Measurements from ENCODE around the gene MCM6.
"Not testable (repeated sequence)": the region's sequence is repeated elsewhere in the genome, so short reads cannot be mapped to it uniquely, and the experiment has no call there.

The MCM6 gene

DNA sequence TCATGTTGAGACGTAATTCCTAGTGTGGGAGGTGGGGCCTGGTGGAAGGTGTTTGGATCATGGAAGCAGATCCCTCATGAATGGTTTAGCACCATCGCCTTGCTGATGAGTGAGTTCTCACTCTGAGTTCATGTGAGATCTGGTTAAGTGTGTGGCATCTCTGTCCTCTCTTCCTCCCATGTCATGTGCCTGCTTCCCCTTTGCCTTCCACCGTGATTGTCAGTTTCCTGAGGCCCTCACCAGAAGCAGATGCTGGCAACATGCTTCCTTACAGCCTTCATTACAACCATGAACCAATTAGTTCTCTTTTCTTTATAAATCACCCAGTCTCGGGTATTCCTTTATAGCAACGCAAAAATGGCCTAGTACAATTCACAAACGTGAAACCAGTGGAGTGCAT, 14.6 kb upstream of the MCM6 start:
- H3K4me3 ChIP-seq (ENCODE audit: low read length) = no peak overlapping the region
- no peak overlapping the region for H2AFZ ChIP-seq (ENCODE audit: low read depth, low read length)
- no peaks in the 10 kb centered on the region for H3K4me1 ChIP-seq (ENCODE audit: insufficient read depth, low read length)
- H3K36me3 ChIP-seq (ENCODE audit: insufficient read depth, low read length) = no peaks in the 10 kb centered on the region
- H3K27me3 ChIP-seq (ENCODE audit: insufficient read depth, low read length) = no peaks in the 10 kb centered on the region
- no peaks in the 10 kb centered on the region for H3K9me3 ChIP-seq (ENCODE audit: low read length)

DNA sequence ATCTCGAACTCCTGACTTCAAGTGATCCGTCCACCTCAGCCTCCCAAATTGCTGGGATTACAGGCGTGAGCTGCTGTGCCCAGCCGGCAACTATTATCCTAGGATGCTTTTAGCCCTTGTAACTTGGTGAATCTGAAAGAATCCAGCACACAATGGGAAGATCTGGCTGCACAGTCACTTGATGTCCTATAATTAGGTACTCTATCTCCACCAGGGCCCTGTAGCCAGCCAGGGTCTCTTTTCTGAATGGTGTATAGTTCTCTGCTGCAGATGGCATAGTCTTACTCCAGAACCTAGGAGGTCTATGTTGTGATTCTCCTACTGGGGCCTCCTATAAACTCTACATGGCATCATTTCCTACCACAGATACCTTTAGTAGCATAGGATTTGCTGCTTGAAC, 13.9 kb upstream of the MCM6 start:
- Histone ChIP-seq H3K27me3 (ENCODE audit: insufficient read depth, low read length) (no peaks in the 10 kb centered on the region), H3K36me3 (ENCODE audit: insufficient read depth, low read length) (no peaks in the 10 kb centered on the region), H2AFZ (ENCODE audit: low read depth, low read length) (no peak overlapping the region), H3K9me3 (ENCODE audit: low read length) (no peaks in the 10 kb centered on the region), H3K4me1 (ENCODE audit: insufficient read depth, low read length) (no peaks in the 10 kb centered on the region), H3K4me3 (ENCODE audit: low read length) (no peak overlapping the region)

DNA sequence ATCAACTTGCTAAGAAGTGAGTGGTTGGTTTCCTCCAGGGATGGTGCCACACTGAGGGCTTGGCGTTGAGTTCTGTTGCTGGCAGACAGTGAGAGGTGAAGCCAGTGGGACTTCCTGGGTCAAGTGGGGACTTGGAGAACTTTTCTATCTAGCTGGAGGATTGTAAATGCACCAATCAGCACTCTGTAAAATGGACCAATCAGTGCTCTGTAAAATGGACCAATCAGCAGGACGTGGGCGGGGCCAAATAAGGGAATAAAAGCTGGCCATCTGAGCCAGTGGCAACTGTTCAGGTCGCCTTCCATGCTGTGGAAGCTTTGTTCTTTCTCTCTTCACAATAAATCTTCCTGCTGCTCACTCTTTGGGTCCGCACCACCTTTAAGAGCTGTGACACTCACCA, 12.3 kb upstream of the MCM6 start:
- H3K4me1 ChIP-seq (ENCODE audit: insufficient read depth, low read length); H3K9me3 ChIP-seq (ENCODE audit: low read length); H2AFZ ChIP-seq (ENCODE audit: low read depth, low read length); H3K36me3 ChIP-seq (ENCODE audit: insufficient read depth, low read length); H3K4me3 ChIP-seq (ENCODE audit: low read length); H3K27me3 ChIP-seq (ENCODE audit: insufficient read depth, low read length): not testable (repeated sequence)

DNA sequence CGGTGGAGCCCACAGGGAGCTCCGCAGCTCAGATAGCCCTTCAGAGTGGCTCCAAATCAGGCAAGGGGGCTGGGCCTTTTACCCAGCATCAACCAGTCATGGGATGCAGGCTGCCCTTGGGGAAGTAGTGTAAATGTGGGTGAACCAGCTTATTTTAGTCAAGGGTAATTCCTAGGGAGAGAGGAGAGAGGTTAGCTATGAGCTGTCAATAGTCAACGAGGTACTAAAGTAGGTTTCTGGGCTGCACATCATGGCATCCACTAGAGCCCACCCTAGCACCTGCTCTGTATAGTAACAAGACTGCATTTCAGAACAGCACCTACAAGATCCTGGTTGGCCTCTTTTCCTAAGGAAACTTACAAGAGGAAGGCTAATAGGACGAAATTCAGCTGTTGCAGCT, 9.5 kb upstream of the MCM6 start:
- Histone ChIP-seq H3K27me3 (ENCODE audit: insufficient read depth, low read length) (no peaks in the 10 kb centered on the region), H3K9me3 (ENCODE audit: low read length) (no peaks in the 10 kb centered on the region), H2AFZ (ENCODE audit: low read depth, low read length) (no peak overlapping the region), H3K36me3 (ENCODE audit: insufficient read depth, low read length) (no peaks in the 10 kb centered on the region), H3K4me3 (ENCODE audit: low read length) (no peak overlapping the region), H3K4me1 (ENCODE audit: insufficient read depth, low read length) (peaks cover 9% of the 10 kb centered on the region)

DNA sequence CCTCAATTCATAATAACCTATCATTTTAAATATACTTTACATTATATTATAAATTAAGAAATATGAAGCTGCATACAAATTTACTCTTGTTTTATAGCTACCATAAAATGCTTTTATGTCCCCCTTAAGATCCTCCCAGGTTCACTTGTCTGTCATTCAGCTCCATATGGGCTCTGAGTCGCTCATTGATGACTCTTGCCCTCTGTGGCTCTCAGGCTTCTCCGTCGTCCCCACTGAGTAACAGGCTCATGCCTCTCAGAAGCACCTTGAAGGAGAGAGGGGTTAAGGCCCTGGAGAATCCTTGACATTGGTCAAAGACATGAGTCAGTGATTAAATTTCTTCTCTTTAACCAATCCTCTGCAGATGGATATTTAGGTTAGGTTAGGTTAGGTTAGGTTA, 6.2 kb upstream of the MCM6 start:
- no peaks in the 10 kb centered on the region for H3K9me3 ChIP-seq (ENCODE audit: low read length)
- H3K4me1 ChIP-seq (ENCODE audit: insufficient read depth, low read length) = peaks cover 9% of the 10 kb centered on the region
- no peak overlapping the region for H2AFZ ChIP-seq (ENCODE audit: low read depth, low read length)
- H3K27me3 ChIP-seq (ENCODE audit: insufficient read depth, low read length) = no peaks in the 10 kb centered on the region
- H3K4me3 ChIP-seq (ENCODE audit: low read length) = no peak overlapping the region
- no peaks in the 10 kb centered on the region for H3K36me3 ChIP-seq (ENCODE audit: insufficient read depth, low read length)

DNA sequence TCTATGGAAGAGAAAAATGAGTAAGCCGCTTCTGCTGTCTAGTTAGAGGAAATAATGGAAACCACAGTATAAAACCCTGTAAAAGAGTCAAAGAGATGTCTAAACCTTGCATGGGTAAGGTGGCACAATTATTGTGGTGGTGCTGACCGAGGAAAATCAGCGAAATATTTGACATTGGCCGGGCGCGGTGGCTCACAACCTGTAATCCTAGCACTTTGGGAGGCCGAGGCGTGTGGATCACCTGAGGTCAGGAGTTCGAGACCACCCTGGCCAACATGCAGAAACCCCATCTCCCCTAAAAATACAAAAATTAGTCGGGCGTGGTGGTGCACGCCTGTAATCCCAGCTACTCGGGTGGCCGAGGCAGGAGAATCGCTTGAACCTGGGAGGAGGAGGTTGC, 527 bp upstream of the MCM6 start:
- not testable (repeated sequence) for H3K9me3 ChIP-seq (ENCODE audit: low read length); H3K27me3 ChIP-seq (ENCODE audit: insufficient read depth, low read length)
- Histone ChIP-seq H3K4me1 (ENCODE audit: insufficient read depth, low read length) (peaks cover 19% of the 10 kb centered on the region), H2AFZ (ENCODE audit: low read depth, low read length) (peak overlapping the region; percentile 77), H3K4me3 (ENCODE audit: low read length) (peak overlapping the region; percentile 89), H3K36me3 (ENCODE audit: insufficient read depth, low read length) (peaks cover 14% of the 10 kb centered on the region)

DNA sequence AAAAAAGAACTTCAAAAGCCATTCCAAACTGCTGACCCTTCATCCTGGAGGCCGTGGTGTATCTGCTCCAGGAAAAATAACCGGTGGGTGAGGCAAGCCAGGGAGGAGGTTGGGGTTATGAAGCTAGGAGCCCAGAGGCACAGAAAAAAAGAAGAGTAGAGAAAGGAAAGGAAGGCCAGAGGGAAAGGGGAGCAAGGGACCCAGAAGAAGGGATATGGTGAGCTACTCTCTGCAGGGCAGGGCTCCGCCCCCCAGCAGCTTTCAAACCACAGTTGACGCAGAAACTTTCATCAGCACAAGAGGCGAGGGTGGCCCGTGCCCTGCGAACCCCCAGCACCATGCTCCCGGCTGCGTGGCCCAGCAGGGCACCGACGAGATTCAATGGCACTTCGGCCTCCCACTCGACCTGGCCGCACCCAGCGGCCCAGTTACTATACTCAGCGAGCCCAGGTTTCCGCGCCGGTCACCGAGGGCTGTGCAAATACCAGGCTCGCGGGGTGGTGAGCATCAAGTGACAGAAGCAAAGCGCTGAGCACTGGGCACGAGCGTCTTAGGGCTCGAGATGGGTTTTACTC, 665 bp downstream of the MCM6 start:
- Histone ChIP-seq H3K27me3 (ENCODE audit: insufficient read depth, low read length) (no peaks in the 10 kb centered on the region), H2AFZ (ENCODE audit: low read depth, low read length) (peak overlapping the region; percentile 91), H3K36me3 (ENCODE audit: insufficient read depth, low read length) (peaks cover 26% of the 10 kb centered on the region), H3K4me1 (ENCODE audit: insufficient read depth, low read length) (peaks cover 16% of the 10 kb centered on the region), H3K9me3 (ENCODE audit: low read length) (no peaks in the 10 kb centered on the region), H3K4me3 (ENCODE audit: low read length) (peak overlapping the region; percentile 89)

DNA sequence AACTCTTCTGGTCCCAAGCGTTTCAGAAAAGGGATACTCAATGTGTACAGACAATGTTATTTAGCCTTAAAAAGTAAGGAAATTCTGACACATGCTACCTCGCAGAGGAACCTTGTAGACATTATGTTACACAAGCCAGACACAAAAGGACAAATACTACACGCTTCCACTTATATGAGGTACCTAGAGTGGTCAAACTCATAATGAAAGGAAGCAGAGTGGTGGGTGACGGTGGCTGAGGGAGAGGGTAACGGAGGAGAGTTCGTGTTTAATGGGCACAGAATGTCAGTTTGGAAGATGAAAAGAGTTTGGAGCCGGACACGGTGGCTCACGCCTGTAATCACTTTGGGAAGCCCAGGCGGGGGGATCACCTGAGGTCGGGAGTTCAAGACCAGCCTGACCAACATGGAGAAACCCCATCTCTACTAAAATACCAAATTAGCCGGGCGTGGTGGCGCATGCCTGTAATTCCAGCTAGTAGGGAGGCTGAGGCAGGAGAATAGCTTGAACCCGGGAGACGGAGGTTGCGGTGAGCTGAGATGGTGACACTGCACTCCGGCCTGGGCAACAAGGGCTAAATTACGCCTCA, 1.4 kb downstream of the MCM6 start:
- H3K4me3 ChIP-seq (ENCODE audit: low read length) = peak overlapping the region; percentile 89
- H2AFZ ChIP-seq (ENCODE audit: low read depth, low read length) = no peak overlapping the region
- H3K4me1 ChIP-seq (ENCODE audit: insufficient read depth, low read length) = peaks cover 16% of the 10 kb centered on the region
- H3K9me3 ChIP-seq (ENCODE audit: low read length) = no peaks in the 10 kb centered on the region
- peaks cover 33% of the 10 kb centered on the region for H3K36me3 ChIP-seq (ENCODE audit: insufficient read depth, low read length)
- no peaks in the 10 kb centered on the region for H3K27me3 ChIP-seq (ENCODE audit: insufficient read depth, low read length)

DNA sequence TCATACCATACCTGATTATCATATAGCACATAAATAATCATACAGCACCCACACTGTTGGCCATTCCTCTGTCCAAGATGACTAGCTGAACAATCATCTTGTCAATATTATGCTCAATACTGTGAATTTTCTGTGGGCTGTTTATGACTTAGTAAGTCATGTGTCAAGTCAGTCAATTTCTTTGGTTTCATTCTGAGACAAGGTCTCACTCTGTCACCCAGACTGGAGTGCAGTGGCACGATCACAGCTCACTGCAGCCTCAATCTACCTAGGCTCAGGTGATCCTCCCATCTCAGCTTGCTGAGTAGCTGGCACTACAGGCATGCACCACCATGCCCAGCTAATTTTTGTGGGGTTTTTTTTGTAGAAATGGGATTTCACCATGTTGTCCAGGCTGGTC, 5.7 kb downstream of the MCM6 start:
- H3K4me3 ChIP-seq (ENCODE audit: low read length) = no peak overlapping the region
- H3K4me1 ChIP-seq (ENCODE audit: insufficient read depth, low read length) = peaks cover 15% of the 10 kb centered on the region
- peaks cover 72% of the 10 kb centered on the region for H3K36me3 ChIP-seq (ENCODE audit: insufficient read depth, low read length)
- H2AFZ ChIP-seq (ENCODE audit: low read depth, low read length) = no peak overlapping the region
- no peaks in the 10 kb centered on the region for H3K9me3 ChIP-seq (ENCODE audit: low read length)
- H3K27me3 ChIP-seq (ENCODE audit: insufficient read depth, low read length) = no peaks in the 10 kb centered on the region

DNA sequence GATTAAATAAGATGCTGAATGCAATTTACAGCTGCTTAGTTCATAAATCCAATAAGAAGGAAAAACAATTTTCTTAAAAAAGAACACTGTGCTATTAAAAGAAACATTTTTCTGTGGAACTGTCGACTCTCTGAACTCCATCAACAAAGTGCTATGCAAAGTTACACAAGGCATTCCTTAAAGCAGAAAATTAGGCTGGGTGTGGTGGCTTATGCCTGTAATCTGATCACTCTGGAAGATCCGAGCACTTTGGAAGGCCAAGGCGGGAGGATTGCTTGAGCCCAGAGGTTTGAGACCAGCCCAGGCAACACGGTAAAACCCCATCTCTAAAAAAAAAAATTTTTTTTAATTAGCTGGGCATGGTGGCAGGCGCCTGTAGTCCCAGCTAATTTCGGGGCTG, 13.0 kb downstream of the MCM6 start:
- no peaks in the 10 kb centered on the region for H3K9me3 ChIP-seq (ENCODE audit: low read length)
- H3K36me3 ChIP-seq (ENCODE audit: insufficient read depth, low read length) = peaks cover 84% of the 10 kb centered on the region
- no peaks in the 10 kb centered on the region for H3K4me1 ChIP-seq (ENCODE audit: insufficient read depth, low read length)
- no peak overlapping the region for H2AFZ ChIP-seq (ENCODE audit: low read depth, low read length)
- no peak overlapping the region for H3K4me3 ChIP-seq (ENCODE audit: low read length)
- no peaks in the 10 kb centered on the region for H3K27me3 ChIP-seq (ENCODE audit: insufficient read depth, low read length)

DNA sequence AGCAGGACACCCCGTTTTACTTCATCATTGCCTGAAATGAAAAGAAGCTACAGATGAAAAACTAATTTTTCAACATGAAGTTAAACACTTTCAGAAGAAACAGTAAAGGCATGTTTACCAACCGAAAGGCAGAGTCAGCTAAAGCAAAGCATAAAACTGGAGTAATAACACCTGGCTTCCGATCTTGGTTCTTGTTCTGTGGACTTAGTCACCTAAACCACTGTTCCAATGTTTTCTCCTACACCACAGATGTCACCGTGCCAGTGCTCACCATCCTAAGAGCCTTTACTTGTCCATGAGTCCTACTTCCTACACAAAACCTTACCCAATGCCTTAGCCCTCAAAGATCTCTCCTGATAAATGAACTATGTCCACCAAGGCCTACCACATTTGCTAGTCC, 13.5 kb downstream of the MCM6 start:
- Histone ChIP-seq H3K4me1 (ENCODE audit: insufficient read depth, low read length) (no peaks in the 10 kb centered on the region), H3K36me3 (ENCODE audit: insufficient read depth, low read length) (peaks cover 82% of the 10 kb centered on the region), H3K4me3 (ENCODE audit: low read length) (no peak overlapping the region), H3K9me3 (ENCODE audit: low read length) (no peaks in the 10 kb centered on the region), H2AFZ (ENCODE audit: low read depth, low read length) (no peak overlapping the region), H3K27me3 (ENCODE audit: insufficient read depth, low read length) (no peaks in the 10 kb centered on the region)

DNA sequence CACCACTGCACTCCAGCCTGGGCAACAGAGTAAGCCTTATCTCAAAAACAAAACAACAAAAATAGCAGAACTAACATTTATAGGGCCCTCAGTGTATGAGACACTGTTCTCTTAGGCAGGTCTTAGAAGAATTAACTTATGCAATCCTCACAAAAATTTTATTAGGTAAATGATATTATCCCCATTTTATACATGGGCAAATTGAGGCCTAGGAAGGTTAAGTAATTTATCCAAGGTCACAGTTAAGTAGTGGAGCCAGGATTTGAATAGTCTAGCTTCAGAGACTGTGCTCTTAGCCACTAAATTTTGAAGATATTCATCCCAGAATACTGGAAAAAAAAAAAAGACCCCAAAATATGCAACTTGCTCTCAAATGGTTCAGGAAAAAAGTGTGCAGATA, 22.8 kb downstream of the MCM6 start:
- Histone ChIP-seq H3K36me3 (ENCODE audit: insufficient read depth, low read length) (peaks cover 88% of the 10 kb centered on the region), H3K27me3 (ENCODE audit: insufficient read depth, low read length) (no peaks in the 10 kb centered on the region), H3K9me3 (ENCODE audit: low read length) (no peaks in the 10 kb centered on the region), H3K4me1 (ENCODE audit: insufficient read depth, low read length) (no peaks in the 10 kb centered on the region), H2AFZ (ENCODE audit: low read depth, low read length) (no peak overlapping the region), H3K4me3 (ENCODE audit: low read length) (no peak overlapping the region)

DNA sequence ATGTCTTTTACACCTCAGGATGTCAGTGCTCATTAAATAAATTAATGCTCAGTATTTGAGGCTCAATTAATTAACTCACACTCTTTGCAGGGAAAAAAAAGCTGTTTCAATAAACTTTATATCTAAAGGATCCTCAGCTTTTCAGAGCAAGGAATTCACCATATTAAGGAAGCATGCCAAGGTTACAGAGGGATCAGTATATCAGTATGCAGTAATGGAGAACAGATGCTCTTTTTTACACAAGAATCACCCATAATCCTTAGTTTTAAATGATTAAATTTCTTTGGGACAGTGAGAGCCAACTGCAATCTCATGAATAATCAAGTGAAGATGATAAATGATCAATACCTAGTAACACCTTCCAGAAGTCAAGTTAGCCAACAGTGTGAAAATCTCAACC, 24.4 kb downstream of the MCM6 start:
- no peaks in the 10 kb centered on the region for H3K27me3 ChIP-seq (ENCODE audit: insufficient read depth, low read length)
- H2AFZ ChIP-seq (ENCODE audit: low read depth, low read length) = no peak overlapping the region
- no peaks in the 10 kb centered on the region for H3K4me1 ChIP-seq (ENCODE audit: insufficient read depth, low read length)
- H3K4me3 ChIP-seq (ENCODE audit: low read length) = no peak overlapping the region
- H3K36me3 ChIP-seq (ENCODE audit: insufficient read depth, low read length) = peaks cover 87% of the 10 kb centered on the region
- H3K9me3 ChIP-seq (ENCODE audit: low read length) = no peaks in the 10 kb centered on the region
